ENCODE results near the gene PTPRA. TPM values are rescaled to one million over a fixed set of nuclear protein-coding genes. Genes with fewer than 3 reads are reported as not detected.
"Not testable (repeated sequence)": the region's sequence is repeated elsewhere in the genome, so short reads cannot be mapped to it uniquely, and the experiment has no call there.

Gene PTPRA
- 10 to 100 TPM; 22.1 to 37.3 (median 30.1) TPM for total RNA-seq
- 10 to 100 TPM in 1 of 2 donors, 1 to 10 TPM in 1; 8.9 to 16.7 TPM for polyA plus RNA-seq
- long read RNA-seq, donor 1, transcript PTPRA-201 (23 exons, 3,725 nt) = major isoform, 18 of 40 reads
- long read RNA-seq, donor 1, partial matches to known transcripts = 4 of 40 reads
- long read RNA-seq, donor 1, other reads (novel, unspliced or antisense) = 14 of 40 reads
- long read RNA-seq, donor 2, transcript PTPRA-201 (23 exons, 3,725 nt) = major isoform, 19 of 50 reads
- long read RNA-seq, donor 2, partial matches to known transcripts = 5 of 50 reads
- long read RNA-seq, donor 2, other reads (novel, unspliced or antisense) = 21 of 50 reads
- long read RNA-seq, donor 3, transcript PTPRA-201 (23 exons, 3,725 nt) = major isoform, 9 of 28 reads
- long read RNA-seq, donor 3, partial matches to known transcripts = 5 of 28 reads
- long read RNA-seq, donor 3, other reads (novel, unspliced or antisense) = 13 of 28 reads

DNA sequence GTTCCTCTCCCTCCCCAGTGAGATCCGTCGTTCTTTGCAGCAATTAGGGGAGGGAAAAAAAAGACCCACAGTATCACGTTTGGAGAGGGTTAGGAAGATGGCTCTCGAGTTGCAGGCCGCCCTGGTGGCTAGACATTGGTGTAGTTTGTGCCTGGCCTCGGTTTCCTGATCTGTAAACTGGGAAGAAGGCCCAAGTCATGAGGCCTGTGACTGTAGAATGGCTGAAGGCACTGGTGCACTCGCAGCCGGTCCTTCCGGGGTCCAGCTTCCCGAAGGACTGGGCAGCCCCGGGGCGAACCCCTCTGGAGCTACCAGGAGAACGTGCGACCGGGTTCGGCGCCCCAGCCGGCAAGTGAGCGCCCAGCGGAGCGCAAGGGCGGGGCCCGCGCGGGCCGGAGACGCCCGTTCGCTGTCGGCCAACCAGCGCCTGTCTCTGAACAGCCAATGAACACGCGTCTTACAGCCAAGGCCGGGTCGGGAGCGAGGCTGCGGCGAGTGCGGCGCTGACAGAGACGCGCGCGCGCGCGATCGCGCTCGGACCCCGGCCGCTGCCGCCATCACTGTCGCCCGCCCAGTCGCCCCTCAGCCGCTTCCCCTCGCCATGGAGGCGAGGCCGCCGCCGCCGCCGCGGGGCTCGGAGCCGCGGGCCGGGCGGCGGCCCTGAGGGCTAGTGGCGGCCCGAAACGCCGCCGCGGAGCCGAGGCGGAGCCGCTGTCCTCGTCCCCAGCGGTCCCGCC is at the start of gene PTPRA:
TSS of gene PTPRA (plus strand) at position 472 of the 737 bp plus-strand sequence. CDS start 90,797 bp downstream, outside the sequence.
- Histone ChIP-seq H3K4me3 (peak within 1 kb of the TSS; percentile 65 to 100 (median 91)), H3K4me1 (peaks cover 2 to 64% (median 40%) of the 10 kb centered on the region in 9 donors), H3K36me3 (peaks cover 0 to 7% (median 0%) of the 10 kb centered on the region in 9 donors), H3K27me3 (no peaks in the 10 kb centered on the region), H3K27ac (peak within 1 kb of the TSS; percentile 68 to 93 (median 83)), H3K9me3 (no peaks in the 10 kb centered on the region)
- TF ChIP-seq, protein P1, sequence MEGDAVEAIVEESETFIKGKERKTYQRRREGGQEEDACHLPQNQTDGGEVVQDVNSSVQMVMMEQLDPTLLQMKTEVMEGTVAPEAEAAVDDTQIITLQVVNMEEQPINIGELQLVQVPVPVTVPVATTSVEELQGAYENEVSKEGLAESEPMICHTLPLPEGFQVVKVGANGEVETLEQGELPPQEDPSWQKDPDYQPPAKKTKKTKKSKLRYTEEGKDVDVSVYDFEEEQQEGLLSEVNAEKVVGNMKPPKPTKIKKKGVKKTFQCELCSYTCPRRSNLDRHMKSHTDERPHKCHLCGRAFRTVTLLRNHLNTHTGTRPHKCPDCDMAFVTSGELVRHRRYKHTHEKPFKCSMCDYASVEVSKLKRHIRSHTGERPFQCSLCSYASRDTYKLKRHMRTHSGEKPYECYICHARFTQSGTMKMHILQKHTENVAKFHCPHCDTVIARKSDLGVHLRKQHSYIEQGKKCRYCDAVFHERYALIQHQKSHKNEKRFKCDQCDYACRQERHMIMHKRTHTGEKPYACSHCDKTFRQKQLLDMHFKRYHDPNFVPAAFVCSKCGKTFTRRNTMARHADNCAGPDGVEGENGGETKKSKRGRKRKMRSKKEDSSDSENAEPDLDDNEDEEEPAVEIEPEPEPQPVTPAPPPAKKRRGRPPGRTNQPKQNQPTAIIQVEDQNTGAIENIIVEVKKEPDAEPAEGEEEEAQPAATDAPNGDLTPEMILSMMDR (IDR thresholded peaks at IDR 0.05) = no peak
- WGBS, 2 donors = 0 to 1% methylated on average over 65 to 83 of the region's 83 CpGs
- peak; percentile 93 to 94 for DNase-seq
- peak; percentile 96 to 99 (median 97) for ATAC-seq
- intact Hi-C loops (cut with DNase I) = loop anchor here in 2 of 10 donors (10.0 kb wide), 2 partner anchors 112 to 132 kb away; no protein-coding TSS in a partner anchor

- no peak for ATAC-seq
- Histone ChIP-seq H3K27me3 (peaks cover 8 to 62% (median 42%) of the 10 kb centered on the region in 7 donors), H3K27ac (no peak overlapping the region), H3K4me1 (peaks cover 0 to 14% (median 3%) of the 10 kb centered on the region in 9 donors), H3K36me3 (no peaks in the 10 kb centered on the region), H3K4me3 (no peak overlapping the region), H3K9me3 (no peaks in the 10 kb centered on the region)
- intact Hi-C loops (cut with DNase I) = no loop called here
- TF ChIP-seq, protein P1 (IDR thresholded peaks at IDR 0.05) = no peak
- WGBS, 2 donors = 85 to 88% methylated on average over 2 of the region's 2 CpGs
- DNase-seq = no peak
Measured at GRCh38 chr20:2825761-2826160, 47.5 kb upstream of the PTPRA start.

DNA sequence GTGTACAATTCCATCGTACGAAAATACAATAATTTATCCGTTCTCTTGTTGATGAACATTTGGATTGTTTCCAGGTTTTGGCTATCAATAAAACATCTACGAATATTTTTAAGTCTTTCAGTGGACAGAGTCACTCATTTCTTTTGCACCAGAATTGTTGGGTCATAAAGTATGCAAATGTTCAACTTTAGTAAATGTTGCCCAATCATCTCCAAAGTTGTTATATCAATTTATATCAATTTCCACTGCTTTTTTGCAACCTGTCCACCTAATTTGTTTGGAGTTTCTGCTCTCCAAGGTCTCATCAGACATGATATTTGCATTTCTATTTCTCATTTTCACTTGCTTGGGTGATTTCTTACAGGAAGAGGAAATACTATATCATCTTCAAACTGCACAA is 46.6 kb upstream of the PTPRA start:
- H3K9me3 ChIP-seq = no peaks in the 10 kb centered on the region
- no peak overlapping the region for H3K27ac ChIP-seq
- no peak overlapping the region for H3K4me3 ChIP-seq
- peaks cover 0 to 10% (median 0%) of the 10 kb centered on the region in 9 donors for H3K4me1 ChIP-seq
- DNase-seq (no peak), ATAC-seq (no peak)
- intact Hi-C loops (cut with DNase I) = no loop called here
- H3K27me3 ChIP-seq = peaks cover 5 to 53% (median 33%) of the 10 kb centered on the region in 7 donors
- TF ChIP-seq, protein P1 (IDR thresholded peaks at IDR 0.05) = no peak
- 93 to 96% methylated on average over 4 of the region's 4 CpGs for WGBS, 2 donors
- H3K36me3 ChIP-seq = no peaks in the 10 kb centered on the region

- TF ChIP-seq, protein P1 (IDR thresholded peaks at IDR 0.05) = no peak
- Histone ChIP-seq H3K9me3 (no peaks in the 10 kb centered on the region), H3K4me1 (peaks cover 0 to 16% (median 0%) of the 10 kb centered on the region in 9 donors), H3K27ac (no peak overlapping the region), H3K36me3 (no peaks in the 10 kb centered on the region), H3K27me3 (peaks cover 0 to 47% (median 28%) of the 10 kb centered on the region in 7 donors), H3K4me3 (no peak overlapping the region)
- ATAC-seq (no peak), DNase-seq (no peak)
- 62 to 67% methylated on average over 6 of the region's 6 CpGs for WGBS, 2 donors
- intact Hi-C loops (cut with DNase I) = no loop called here
Measured at GRCh38 chr20:2829376-2829775, 43.9 kb upstream of the PTPRA start.

- intact Hi-C loops (cut with DNase I); H3K4me3 ChIP-seq; ATAC-seq; H3K9me3 ChIP-seq; H3K27ac ChIP-seq; DNase-seq: not testable (repeated sequence)
- WGBS, 2 donors = 86 to 89% methylated on average over 7 of the region's 7 CpGs
- H3K27me3 ChIP-seq = peaks cover 0 to 41% (median 23%) of the 10 kb centered on the region in 7 donors
- peaks cover 0 to 12% (median 0%) of the 10 kb centered on the region in 9 donors for H3K36me3 ChIP-seq
- peaks cover 0 to 16% (median 0%) of the 10 kb centered on the region in 9 donors for H3K4me1 ChIP-seq
Measured at GRCh38 chr20:2831206-2831605, 42.1 kb upstream of the PTPRA start.
